Astrocyte of the cerebellum (primary cell): Measurements from ENCODE around the gene CHRM4.
"Not testable (repeated sequence)": the region's sequence is repeated elsewhere in the genome, so short reads cannot be mapped to it uniquely, and the experiment has no call there.

ENCODE experiments used
- DNase-seq: peaks from one replicate; pipeline ENCODE4 v3.0.0-alpha.2; 2011; ENCODE audit warnings: low read depth
- H3K4me3 ChIP-seq: 2 replicates; pipeline ENCODE4 v1.5.1; 2011; ENCODE audit warnings: mild to moderate bottlenecking, low read depth, low read length, moderate library complexity
- CTCF ChIP-seq: IDR thresholded peaks from 2 replicates; pipeline ENCODE4 v1.5.1; 2012; ENCODE audit warnings: low read length, low read depth, moderate library complexity, mild to moderate bottlenecking; ENCODE audit errors: missing control alignments
- in situ Hi-C: cut with HindIII; loops from 2 replicates; pipeline ENCODE4 v1.10.0; 2017; ENCODE audit warnings: low sequenced_read_pairs

Gene CHRM4

GRCh38 chr11:46383404-46383758 lies 8.2 kb downstream of the CHRM4 start:
- in situ Hi-C loops, result no loop called here
- no peak for TF ChIP-seq CTCF
- no peak overlapping the region for H3K4me3 ChIP-seq
- no peak for DNase-seq

- peak; percentile 66 for TF ChIP-seq CTCF
- peak overlapping the region; percentile 60 for H3K4me3 ChIP-seq
- DNase-seq, result no peak
- in situ Hi-C loops, result no loop called here
Observed at GRCh38 chr11:46382646-46383403, 8.8 kb downstream of the CHRM4 start.

GRCh38 chr11:46381819-46382645 lies 9.5 kb downstream of the CHRM4 start:
- DNase-seq, result no peak
- no peak for TF ChIP-seq CTCF
- in situ Hi-C loops, result no loop called here
- H3K4me3 ChIP-seq, result peak overlapping the region; percentile 60

GRCh38 chr11:46381048-46381818 lies 10.3 kb downstream of the CHRM4 start, which contains the start of gene MDK:
MDK (plus strand) TSS chr11:46381669; CDS start chr11:46382058, 389 bp downstream.
- H3K4me3 ChIP-seq, result peak within 1 kb of the TSS; percentile 60
- TF ChIP-seq CTCF, result no peak
- no peak for DNase-seq
- in situ Hi-C loops, result no loop called here

GRCh38 chr11:46380340-46381047 lies 11.1 kb downstream of the CHRM4 start:
- DNase-seq, result no peak
- TF ChIP-seq CTCF, result no peak
- peak overlapping the region; percentile 39 for H3K4me3 ChIP-seq
- in situ Hi-C loops, result no loop called here

GRCh38 chr11:46379482-46380293 lies 11.9 kb downstream of the CHRM4 start:
- not testable (repeated sequence) for DNase-seq, H3K4me3 ChIP-seq
- in situ Hi-C loops, result loop anchor here (5.0 kb wide), 1 partner anchor 93 kb away; no protein-coding TSS in a partner anchor
